ENCODE measurements around the gene PAX2. TPM values are rescaled to one million over a fixed set of nuclear protein-coding genes. Genes with fewer than 3 reads are reported as not detected.

Gene PAX2
- total RNA-seq, 4 donors from 2014 or later, result not detected

GRCh38 chr10:100759331-100759730 lies 13.9 kb downstream of the PAX2 start:
- H3K4me3 ChIP-seq, result no peak overlapping the region
- no peak for DNase-seq (ENCODE audit: extremely low spot score)
- 60% methylated on average over 4 of the region's 4 CpGs for WGBS
- H3K27ac ChIP-seq (replicated peaks in 1 of 4), result no peak overlapping the region
- peaks cover 0 to 79% (median 1%) of the 10 kb centered on the region in 4 donors for H3K27me3 ChIP-seq
- intact Hi-C loops (cut with DNase I), result no loop called here
- H3K36me3 ChIP-seq, result no peaks in the 10 kb centered on the region
- H3K9me3 ChIP-seq, result no peaks in the 10 kb centered on the region
- no peaks in the 10 kb centered on the region for H3K4me1 ChIP-seq
- TF ChIP-seq EP300 (IDR thresholded peaks at IDR 0.05) (no peak), POLR2AphosphoS5 (IDR thresholded peaks at IDR 0.05) (no peak), POLR2A (IDR thresholded peaks at IDR 0.05; ENCODE audit: low read depth) (no peak)
- TF ChIP-seq, protein P1, sequence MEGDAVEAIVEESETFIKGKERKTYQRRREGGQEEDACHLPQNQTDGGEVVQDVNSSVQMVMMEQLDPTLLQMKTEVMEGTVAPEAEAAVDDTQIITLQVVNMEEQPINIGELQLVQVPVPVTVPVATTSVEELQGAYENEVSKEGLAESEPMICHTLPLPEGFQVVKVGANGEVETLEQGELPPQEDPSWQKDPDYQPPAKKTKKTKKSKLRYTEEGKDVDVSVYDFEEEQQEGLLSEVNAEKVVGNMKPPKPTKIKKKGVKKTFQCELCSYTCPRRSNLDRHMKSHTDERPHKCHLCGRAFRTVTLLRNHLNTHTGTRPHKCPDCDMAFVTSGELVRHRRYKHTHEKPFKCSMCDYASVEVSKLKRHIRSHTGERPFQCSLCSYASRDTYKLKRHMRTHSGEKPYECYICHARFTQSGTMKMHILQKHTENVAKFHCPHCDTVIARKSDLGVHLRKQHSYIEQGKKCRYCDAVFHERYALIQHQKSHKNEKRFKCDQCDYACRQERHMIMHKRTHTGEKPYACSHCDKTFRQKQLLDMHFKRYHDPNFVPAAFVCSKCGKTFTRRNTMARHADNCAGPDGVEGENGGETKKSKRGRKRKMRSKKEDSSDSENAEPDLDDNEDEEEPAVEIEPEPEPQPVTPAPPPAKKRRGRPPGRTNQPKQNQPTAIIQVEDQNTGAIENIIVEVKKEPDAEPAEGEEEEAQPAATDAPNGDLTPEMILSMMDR (IDR thresholded peaks at IDR 0.05), result no peak

DNA sequence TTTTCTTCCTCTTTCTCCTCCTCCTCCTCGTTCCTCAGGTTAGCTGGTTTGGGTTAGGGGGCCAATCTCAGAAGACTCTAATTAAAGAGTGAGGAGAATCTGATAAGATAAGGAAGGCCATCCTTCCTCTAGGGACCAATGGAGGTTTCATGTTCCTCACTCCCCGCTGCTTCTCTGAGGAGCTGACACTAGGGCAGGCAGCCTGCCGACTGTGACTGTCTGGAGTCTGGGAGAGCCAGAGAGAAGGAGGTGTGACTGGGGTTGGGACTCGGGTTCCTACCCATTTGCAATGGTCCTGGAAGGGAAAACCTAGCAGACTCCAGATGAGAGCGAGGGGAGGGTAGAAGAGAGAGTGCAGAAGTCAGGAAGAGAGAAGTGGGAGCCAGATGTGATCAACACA lies 15.3 kb downstream of the PAX2 start:
- 32% methylated on average over 5 of the region's 5 CpGs for WGBS
- no peak for DNase-seq (ENCODE audit: extremely low spot score)
- peaks cover 0 to 79% (median 0%) of the 10 kb centered on the region in 4 donors for H3K27me3 ChIP-seq
- H3K9me3 ChIP-seq, result no peaks in the 10 kb centered on the region
- H3K4me1 ChIP-seq, result no peaks in the 10 kb centered on the region
- TF ChIP-seq, protein P1 (IDR thresholded peaks at IDR 0.05), result no peak
- TF ChIP-seq EP300 (IDR thresholded peaks at IDR 0.05) (no peak), POLR2A (IDR thresholded peaks at IDR 0.05; ENCODE audit: low read depth) (no peak), POLR2AphosphoS5 (IDR thresholded peaks at IDR 0.05) (no peak)
- no peak overlapping the region for H3K4me3 ChIP-seq
- H3K36me3 ChIP-seq, result no peaks in the 10 kb centered on the region
- H3K27ac ChIP-seq (replicated peaks in 1 of 4), result no peak overlapping the region
- intact Hi-C loops (cut with DNase I), result no loop called here

GRCh38 chr10:100761191-100761590 lies 15.8 kb downstream of the PAX2 start:
- H3K4me1 ChIP-seq, result no peaks in the 10 kb centered on the region
- no peak overlapping the region for H3K4me3 ChIP-seq
- H3K36me3 ChIP-seq, result no peaks in the 10 kb centered on the region
- DNase-seq (ENCODE audit: extremely low spot score), result no peak
- TF ChIP-seq POLR2A (IDR thresholded peaks at IDR 0.05; ENCODE audit: low read depth) (no peak), EP300 (IDR thresholded peaks at IDR 0.05) (no peak), POLR2AphosphoS5 (IDR thresholded peaks at IDR 0.05) (no peak)
- TF ChIP-seq, protein P1 (IDR thresholded peaks at IDR 0.05), result no peak
- intact Hi-C loops (cut with DNase I), result no loop called here
- H3K9me3 ChIP-seq, result no peaks in the 10 kb centered on the region
- H3K27me3 ChIP-seq, result peaks cover 0 to 80% (median 0%) of the 10 kb centered on the region in 4 donors
- WGBS, result 76% methylated on average over 7 of the region's 7 CpGs
- H3K27ac ChIP-seq (replicated peaks in 1 of 4), result no peak overlapping the region

- Histone ChIP-seq H3K36me3 (no peaks in the 10 kb centered on the region), H3K4me1 (no peaks in the 10 kb centered on the region), H3K9me3 (no peaks in the 10 kb centered on the region), H3K27me3 (peaks cover 0 to 80% (median 0%) of the 10 kb centered on the region in 4 donors), H3K4me3 (no peak overlapping the region), H3K27ac (replicated peaks in 1 of 4) (no peak overlapping the region)
- DNase-seq (ENCODE audit: extremely low spot score), result no peak
- TF ChIP-seq, protein P1 (IDR thresholded peaks at IDR 0.05), result no peak
- TF ChIP-seq POLR2A (IDR thresholded peaks at IDR 0.05; ENCODE audit: low read depth), result no peak
- no peak for TF ChIP-seq POLR2AphosphoS5 (IDR thresholded peaks at IDR 0.05)
- no peak for TF ChIP-seq EP300 (IDR thresholded peaks at IDR 0.05)
- WGBS, result 69% methylated on average over 5 of the region's 5 CpGs
- intact Hi-C loops (cut with DNase I), result no loop called here
Measured at GRCh38 chr10:100763043-100763747, 17.8 kb downstream of the PAX2 start.
